Stomach (tissue), 4 donors: ENCODE results near the gene GK2.

ENCODE experiments used
- CTCF ChIP-seq, 7 experiments: fragments of 450-650 bp in 4 of 7; fragments of 200-600 bp in 3 of 7; sonication (generic) in 3 of 7; IDR thresholded peaks; one replicate each; pipeline ENCODE4 v1.5.1; 2016 to 2019; ENCODE audit warnings: antibody characterized with exemption in 7 of 7, control low read depth in 2 of 7, mild to moderate bottlenecking in 1 of 7
- EP300 ChIP-seq: sonication (generic); formaldehyde crosslinking; IDR thresholded peaks from one replicate; pipeline ENCODE4 v1.6.1; 2017; ENCODE audit warnings: antibody characterized with exemption
- POLR2AphosphoS5 ChIP-seq, 3 donors: sonication (generic); formaldehyde crosslinking; IDR thresholded peaks; one replicate each; pipeline ENCODE4 v1.6.1; 2016; ENCODE audit warnings: antibody characterized with exemption in 3 of 3

GRCh38 chr4:79408063-79408462 is at the start of gene GK2:
- TF ChIP-seq CTCF (IDR thresholded peaks at IDR 0.05) (no peak), POLR2AphosphoS5 (IDR thresholded peaks at IDR 0.05) (no peak), EP300 (no peak)
